Measurements from ENCODE around the gene SLC6A6.
A peak's percentile ranks its signal among the peaks of the same experiment; 100 is the strongest.

SLC6A6 gene

GRCh38 chr3:14517601-14518431 lies 115.4 kb downstream of the SLC6A6 start:
- no peaks in the 10 kb centered on the region for H3K36me3 ChIP-seq (ENCODE audit: control insufficient read depth, insufficient read depth, low read length, severe bottlenecking)
- DNase-seq (ENCODE audit: low read depth), result no peak
- H3K27me3 ChIP-seq (replicated peaks; ENCODE audit: control insufficient read depth, insufficient read depth, low read length), result no peaks in the 10 kb centered on the region
- H3K9me3 ChIP-seq (ENCODE audit: control insufficient read depth, low read length), result peaks cover 5% of the 10 kb centered on the region
- no peaks in the 10 kb centered on the region for H3K4me1 ChIP-seq (ENCODE audit: control insufficient read depth, insufficient read depth, low read length)
- H3K4me3 ChIP-seq (ENCODE audit: low read length), result no peak overlapping the region
- H3K9ac ChIP-seq (ENCODE audit: low read length), result no peak overlapping the region

- H3K9me3 ChIP-seq (ENCODE audit: control insufficient read depth, low read length), result peaks cover 5% of the 10 kb centered on the region
- no peak for DNase-seq (ENCODE audit: low read depth)
Measured at GRCh38 chr3:14518432-14518802, 116.0 kb downstream of the SLC6A6 start.

GRCh38 chr3:14518893-14519292 lies 116.5 kb downstream of the SLC6A6 start:
- Histone ChIP-seq H3K4me3 (ENCODE audit: low read length) (no peak overlapping the region), H3K9me3 (ENCODE audit: control insufficient read depth, low read length) (peaks cover 5% of the 10 kb centered on the region), H3K36me3 (ENCODE audit: control insufficient read depth, insufficient read depth, low read length, severe bottlenecking) (no peaks in the 10 kb centered on the region), H3K4me1 (ENCODE audit: control insufficient read depth, insufficient read depth, low read length) (no peaks in the 10 kb centered on the region), H3K27me3 (replicated peaks; ENCODE audit: control insufficient read depth, insufficient read depth, low read length) (no peaks in the 10 kb centered on the region), H3K9ac (ENCODE audit: low read length) (no peak overlapping the region)
- DNase-seq (ENCODE audit: low read depth), result no peak

More at GRCh38 chr3:14518432-14518802, 116.0 kb downstream of the SLC6A6 start:
- Histone ChIP-seq H3K27me3 (replicated peaks; ENCODE audit: control insufficient read depth, insufficient read depth, low read length) (no peaks in the 10 kb centered on the region), H3K36me3 (ENCODE audit: control insufficient read depth, insufficient read depth, low read length, severe bottlenecking) (no peaks in the 10 kb centered on the region), H3K4me1 (ENCODE audit: control insufficient read depth, insufficient read depth, low read length) (no peaks in the 10 kb centered on the region), H3K9ac (ENCODE audit: low read length) (no peak overlapping the region), H3K4me3 (ENCODE audit: low read length) (no peak overlapping the region)

GRCh38 chr3:14519406-14519805 lies 117.0 kb downstream of the SLC6A6 start:
- no peaks in the 10 kb centered on the region for H3K27me3 ChIP-seq (replicated peaks; ENCODE audit: control insufficient read depth, insufficient read depth, low read length)
- DNase-seq (ENCODE audit: low read depth), result no peak
- H3K4me3 ChIP-seq (ENCODE audit: low read length), result no peak overlapping the region
- no peak overlapping the region for H3K9ac ChIP-seq (ENCODE audit: low read length)
- H3K9me3 ChIP-seq (ENCODE audit: control insufficient read depth, low read length), result peaks cover 5% of the 10 kb centered on the region
- no peaks in the 10 kb centered on the region for H3K36me3 ChIP-seq (ENCODE audit: control insufficient read depth, insufficient read depth, low read length, severe bottlenecking)
- no peaks in the 10 kb centered on the region for H3K4me1 ChIP-seq (ENCODE audit: control insufficient read depth, insufficient read depth, low read length)

- Histone ChIP-seq H3K36me3 (ENCODE audit: control insufficient read depth, insufficient read depth, low read length, severe bottlenecking) (no peaks in the 10 kb centered on the region), H3K9me3 (ENCODE audit: control insufficient read depth, low read length) (peaks cover under 1% of the 10 kb centered on the region), H3K4me3 (ENCODE audit: low read length) (no peak overlapping the region), H3K27me3 (replicated peaks; ENCODE audit: control insufficient read depth, insufficient read depth, low read length) (no peaks in the 10 kb centered on the region), H3K9ac (ENCODE audit: low read length) (no peak overlapping the region), H3K4me1 (ENCODE audit: control insufficient read depth, insufficient read depth, low read length) (no peaks in the 10 kb centered on the region)
- DNase-seq (ENCODE audit: low read depth), result no peak
Measured at GRCh38 chr3:14520149-14520548, 117.7 kb downstream of the SLC6A6 start.

GRCh38 chr3:14520967-14521366 lies 118.6 kb downstream of the SLC6A6 start:
- DNase-seq (ENCODE audit: low read depth), result no peak
- H3K27me3 ChIP-seq (replicated peaks; ENCODE audit: control insufficient read depth, insufficient read depth, low read length), result no peaks in the 10 kb centered on the region
- no peak overlapping the region for H3K9ac ChIP-seq (ENCODE audit: low read length)
- H3K9me3 ChIP-seq (ENCODE audit: control insufficient read depth, low read length), result no peaks in the 10 kb centered on the region
- H3K4me1 ChIP-seq (ENCODE audit: control insufficient read depth, insufficient read depth, low read length), result peaks cover 5% of the 10 kb centered on the region
- H3K36me3 ChIP-seq (ENCODE audit: control insufficient read depth, insufficient read depth, low read length, severe bottlenecking), result no peaks in the 10 kb centered on the region
- no peak overlapping the region for H3K4me3 ChIP-seq (ENCODE audit: low read length)

- no peak overlapping the region for H3K9ac ChIP-seq (ENCODE audit: low read length)
- peaks cover 12% of the 10 kb centered on the region for H3K4me1 ChIP-seq (ENCODE audit: control insufficient read depth, insufficient read depth, low read length)
- H3K36me3 ChIP-seq (ENCODE audit: control insufficient read depth, insufficient read depth, low read length, severe bottlenecking), result no peaks in the 10 kb centered on the region
- no peak for DNase-seq (ENCODE audit: low read depth)
- no peak overlapping the region for H3K4me3 ChIP-seq (ENCODE audit: low read length)
- no peaks in the 10 kb centered on the region for H3K9me3 ChIP-seq (ENCODE audit: control insufficient read depth, low read length)
- H3K27me3 ChIP-seq (replicated peaks; ENCODE audit: control insufficient read depth, insufficient read depth, low read length), result no peaks in the 10 kb centered on the region
Measured at GRCh38 chr3:14521611-14522010, 119.2 kb downstream of the SLC6A6 start.

- Histone ChIP-seq H3K9ac (ENCODE audit: low read length) (no peak overlapping the region), H3K27me3 (replicated peaks; ENCODE audit: control insufficient read depth, insufficient read depth, low read length) (no peaks in the 10 kb centered on the region), H3K36me3 (ENCODE audit: control insufficient read depth, insufficient read depth, low read length, severe bottlenecking) (no peaks in the 10 kb centered on the region), H3K4me1 (ENCODE audit: control insufficient read depth, insufficient read depth, low read length) (peaks cover 12% of the 10 kb centered on the region), H3K4me3 (ENCODE audit: low read length) (no peak overlapping the region), H3K9me3 (ENCODE audit: control insufficient read depth, low read length) (no peaks in the 10 kb centered on the region)
- no peak for DNase-seq (ENCODE audit: low read depth)
Measured at GRCh38 chr3:14522129-14522691, 119.8 kb downstream of the SLC6A6 start.

GRCh38 chr3:14522768-14523167 lies 120.4 kb downstream of the SLC6A6 start:
- Histone ChIP-seq H3K27me3 (replicated peaks; ENCODE audit: control insufficient read depth, insufficient read depth, low read length) (no peaks in the 10 kb centered on the region), H3K4me3 (ENCODE audit: low read length) (no peak overlapping the region), H3K9ac (ENCODE audit: low read length) (no peak overlapping the region), H3K36me3 (ENCODE audit: control insufficient read depth, insufficient read depth, low read length, severe bottlenecking) (no peaks in the 10 kb centered on the region), H3K4me1 (ENCODE audit: control insufficient read depth, insufficient read depth, low read length) (peaks cover 12% of the 10 kb centered on the region), H3K9me3 (ENCODE audit: control insufficient read depth, low read length) (no peaks in the 10 kb centered on the region)
- DNase-seq (ENCODE audit: low read depth), result no peak

GRCh38 chr3:14523792-14524191 lies 121.4 kb downstream of the SLC6A6 start:
- Histone ChIP-seq H3K9ac (ENCODE audit: low read length) (no peak overlapping the region), H3K9me3 (ENCODE audit: control insufficient read depth, low read length) (no peaks in the 10 kb centered on the region), H3K27me3 (replicated peaks; ENCODE audit: control insufficient read depth, insufficient read depth, low read length) (no peaks in the 10 kb centered on the region), H3K4me1 (ENCODE audit: control insufficient read depth, insufficient read depth, low read length) (peaks cover 12% of the 10 kb centered on the region), H3K36me3 (ENCODE audit: control insufficient read depth, insufficient read depth, low read length, severe bottlenecking) (no peaks in the 10 kb centered on the region), H3K4me3 (ENCODE audit: low read length) (no peak overlapping the region)
- peak; percentile 73 for DNase-seq (ENCODE audit: low read depth)

- no peak for DNase-seq (ENCODE audit: low read depth)
- H3K27me3 ChIP-seq (replicated peaks; ENCODE audit: control insufficient read depth, insufficient read depth, low read length), result no peaks in the 10 kb centered on the region
- no peak overlapping the region for H3K4me3 ChIP-seq (ENCODE audit: low read length)
- H3K9me3 ChIP-seq (ENCODE audit: control insufficient read depth, low read length), result no peaks in the 10 kb centered on the region
- H3K9ac ChIP-seq (ENCODE audit: low read length), result no peak overlapping the region
- peaks cover 12% of the 10 kb centered on the region for H3K4me1 ChIP-seq (ENCODE audit: control insufficient read depth, insufficient read depth, low read length)
- H3K36me3 ChIP-seq (ENCODE audit: control insufficient read depth, insufficient read depth, low read length, severe bottlenecking), result no peaks in the 10 kb centered on the region
Measured at GRCh38 chr3:14524311-14524711, 121.9 kb downstream of the SLC6A6 start.
